HG03469 (cell line): ENCODE measurements around the gene TSPAN9.

Source experiments
- ATAC-seq: cut with Tn5 transposase; IDR thresholded peaks from one replicate; pipeline ENCODE4 v1.9.1; 2021; ENCODE audit warnings: mild to moderate bottlenecking, moderate library complexity, moderate number of reproducible peaks; ENCODE audit not compliant: unreplicated experiment

TSPAN9 gene

DNA sequence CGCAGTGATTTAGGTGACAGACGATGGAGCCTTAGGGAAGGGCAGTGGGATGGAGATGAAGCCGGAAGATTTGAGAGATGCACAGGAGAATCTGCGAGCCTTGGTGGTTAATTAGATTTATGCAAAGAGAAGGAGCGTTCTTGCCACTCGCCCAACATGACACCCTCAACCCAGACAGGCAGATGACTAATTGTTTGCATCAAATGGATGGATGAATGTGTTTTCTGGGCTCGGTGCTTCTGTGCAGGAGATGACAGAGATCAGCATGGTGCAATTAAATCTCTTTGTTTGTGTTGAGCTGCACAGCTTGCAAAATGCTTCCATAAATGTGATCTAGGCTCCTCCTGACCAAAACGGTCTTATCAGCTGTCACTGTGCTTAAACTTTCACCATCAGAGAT lies 211.5 kb downstream of the TSPAN9 start:
- ATAC-seq: no peak

DNA sequence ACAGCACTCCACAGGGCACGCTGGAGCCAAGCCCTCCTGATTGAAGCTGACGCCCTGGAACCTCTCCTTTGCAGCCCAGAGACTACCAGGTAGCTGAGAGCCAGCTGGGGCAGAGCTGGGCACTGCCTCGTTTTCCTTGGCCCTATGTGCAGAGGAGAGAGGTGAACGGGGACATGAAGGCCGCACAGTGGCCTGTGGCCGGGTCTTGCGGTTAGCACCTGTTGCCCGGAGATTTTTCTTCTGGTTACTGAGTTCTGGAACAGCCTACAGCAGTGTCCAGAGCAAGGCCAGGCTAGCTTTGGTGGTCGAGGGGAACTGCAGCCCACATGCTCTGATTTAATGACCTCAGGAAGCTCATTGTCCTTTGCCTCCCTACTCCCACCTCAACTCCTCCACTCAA lies 212.5 kb downstream of the TSPAN9 start:
- no peak for ATAC-seq

DNA sequence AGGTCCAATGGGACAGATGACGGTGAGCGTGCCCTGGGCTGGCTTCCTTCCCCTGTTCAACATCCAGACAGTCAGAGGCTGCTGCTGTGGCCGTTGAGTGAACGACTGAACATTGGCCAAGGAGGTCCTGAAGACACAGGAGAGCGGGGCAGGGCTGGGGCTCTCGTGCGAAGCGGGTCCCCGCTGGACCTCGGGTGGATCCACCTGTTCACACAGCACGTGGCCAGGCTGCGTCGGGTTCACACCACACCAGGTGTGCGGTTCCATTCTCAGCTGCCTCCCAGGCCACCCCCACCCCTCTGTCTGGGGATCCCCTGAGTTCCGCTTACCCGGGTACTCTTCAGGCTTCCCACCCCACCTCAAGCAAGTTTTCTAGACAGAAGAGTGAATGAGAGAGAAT lies 214.8 kb downstream of the TSPAN9 start:
- ATAC-seq: no peak

DNA sequence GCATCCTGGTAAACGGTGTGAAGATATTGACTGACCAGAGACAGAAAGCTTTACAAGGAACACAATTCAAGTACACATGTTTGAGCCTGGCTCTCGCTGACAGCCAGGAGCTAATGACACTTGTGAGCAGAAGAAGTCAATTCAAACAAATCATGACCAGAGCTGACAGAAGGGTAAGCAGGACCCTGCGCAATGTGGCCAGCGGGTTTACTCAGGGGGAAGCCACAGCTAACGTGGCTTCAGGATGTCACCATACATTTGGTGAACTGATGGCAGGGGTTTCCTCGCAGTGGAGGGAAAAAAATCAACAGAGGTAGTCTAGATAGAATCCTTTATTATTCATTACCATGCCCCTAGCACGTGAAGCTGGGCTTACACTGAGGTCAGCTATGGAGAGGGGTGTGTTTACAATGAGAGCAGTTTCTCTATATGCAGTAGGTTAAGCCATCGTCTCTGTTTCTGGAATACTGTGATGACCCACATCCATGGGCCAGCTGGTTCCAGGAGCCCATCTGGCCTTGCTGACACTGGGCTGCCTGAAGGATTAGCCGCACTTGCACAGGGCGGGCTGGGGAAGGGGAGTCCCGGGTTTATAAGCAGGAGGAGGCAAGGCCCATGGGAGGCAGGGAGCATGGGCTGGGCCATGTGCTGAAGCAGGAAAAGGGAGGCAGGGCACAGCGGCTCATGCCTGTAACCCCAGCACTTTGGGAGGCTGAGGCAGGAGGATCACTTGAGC lies 215.7 kb downstream of the TSPAN9 start:
- ATAC-seq: no peak

DNA sequence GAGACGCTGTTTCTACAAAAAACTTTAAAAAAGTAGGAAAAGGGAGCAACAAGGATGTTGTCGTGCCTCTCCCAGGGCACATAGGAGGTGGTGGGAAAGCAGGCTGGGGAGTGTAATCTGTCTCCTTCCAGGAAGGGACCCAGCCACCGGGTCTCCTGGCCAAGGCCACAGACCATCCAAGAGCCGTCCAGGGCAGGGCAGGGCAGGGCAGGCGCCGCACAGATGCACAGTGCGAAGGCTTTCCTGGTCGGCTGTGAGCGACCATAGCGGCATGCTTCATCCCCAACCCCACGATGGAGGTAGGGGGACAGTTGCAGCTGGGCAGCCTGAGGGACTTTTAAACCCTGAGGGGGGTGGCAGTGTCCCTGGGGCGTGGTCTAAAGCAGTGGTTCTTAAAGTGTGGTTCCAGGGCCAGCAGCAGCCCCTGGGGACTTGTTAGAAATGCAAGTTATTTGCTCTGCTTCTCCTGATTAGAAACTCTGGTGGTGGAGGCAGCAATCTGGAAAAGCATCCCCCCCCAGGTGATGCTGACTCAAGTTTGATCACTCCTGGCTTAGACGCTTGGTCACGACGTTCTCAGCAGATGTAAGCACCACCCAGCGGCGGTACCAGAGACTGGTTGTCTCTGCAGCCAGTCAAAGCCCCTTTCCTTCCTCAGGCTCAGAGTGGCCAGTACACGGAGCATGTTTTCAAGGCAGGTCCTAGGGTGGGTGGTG lies 216.4 kb downstream of the TSPAN9 start:
- no peak for ATAC-seq

DNA sequence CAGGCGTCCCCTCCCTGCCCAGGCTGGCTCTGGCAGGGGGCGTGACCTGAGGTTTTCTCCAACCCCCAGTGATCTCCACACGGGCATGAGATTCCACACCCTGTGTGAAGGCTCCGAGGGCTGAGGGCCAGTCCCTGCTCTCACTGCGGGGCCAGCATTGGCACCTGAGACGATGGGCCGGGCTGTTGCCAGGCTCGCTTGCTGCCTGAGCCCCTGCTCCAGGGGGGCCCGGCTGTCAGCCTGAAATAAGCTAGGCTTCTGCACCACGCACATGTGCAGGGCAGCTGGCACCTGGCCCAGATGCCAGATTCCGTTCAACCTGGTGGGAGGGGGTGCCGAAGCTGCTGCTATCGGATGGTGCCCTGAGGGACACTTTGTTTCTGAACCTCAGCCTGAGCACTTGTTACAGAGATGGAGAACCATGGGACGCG lies 217.3 kb downstream of the TSPAN9 start:
- ATAC-seq: no peak

DNA sequence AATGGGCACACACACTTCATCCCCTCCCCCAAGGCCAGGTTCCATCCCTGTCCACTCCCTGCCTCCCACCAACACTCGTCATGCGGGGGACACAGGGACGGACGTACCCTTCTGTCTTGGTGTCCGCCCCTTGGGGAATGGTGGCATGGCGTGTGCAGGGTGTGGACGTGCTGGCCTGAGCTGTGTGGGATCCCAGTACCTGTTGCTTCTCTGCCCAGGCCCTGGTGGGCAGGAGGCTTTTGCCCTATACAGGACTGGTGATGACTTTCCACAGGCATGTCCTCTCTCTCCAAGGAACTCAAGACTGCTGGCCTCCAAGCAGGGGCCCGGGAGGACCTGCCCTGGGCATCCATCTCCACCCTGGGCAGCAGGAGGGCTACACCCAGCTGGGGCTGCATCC lies 218.0 kb downstream of the TSPAN9 start:
- ATAC-seq: no peak

DNA sequence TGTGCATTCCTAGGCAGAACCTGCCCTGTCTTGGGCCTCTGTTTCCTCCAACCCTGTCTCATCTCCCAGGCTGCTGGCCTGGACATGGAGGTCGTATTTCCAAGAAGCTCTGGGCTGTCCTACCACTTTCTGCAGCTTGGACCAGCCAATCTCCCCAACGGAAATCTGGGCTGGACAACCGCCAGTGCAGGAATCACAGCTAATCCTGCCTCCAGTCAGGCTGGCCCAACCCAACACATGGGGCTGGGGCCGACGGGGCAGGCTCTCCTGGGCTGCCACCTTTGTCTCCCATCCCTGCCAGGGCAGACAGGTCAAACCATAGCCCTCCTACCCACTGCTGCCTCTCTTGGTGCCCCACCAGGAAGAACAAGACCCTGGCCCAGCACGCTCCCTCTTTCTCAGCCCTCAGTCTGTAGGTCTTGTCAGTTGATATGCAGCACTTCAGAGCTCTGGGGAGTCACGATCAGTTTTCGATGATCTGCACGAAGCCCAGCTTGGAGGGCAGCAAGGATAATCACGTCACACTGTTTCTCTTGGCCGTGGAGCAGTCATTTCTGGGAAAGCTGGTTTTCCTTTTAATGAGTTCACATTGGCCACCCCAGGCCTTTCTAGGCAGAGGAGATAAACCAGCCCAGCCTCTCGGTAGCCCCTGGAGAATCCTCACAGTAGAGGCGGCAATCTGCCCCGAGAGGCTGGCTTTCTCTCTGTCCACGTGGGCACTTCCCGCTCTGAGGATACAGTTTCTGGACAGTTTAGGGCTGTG lies 218.6 kb downstream of the TSPAN9 start:
- no peak for ATAC-seq

DNA sequence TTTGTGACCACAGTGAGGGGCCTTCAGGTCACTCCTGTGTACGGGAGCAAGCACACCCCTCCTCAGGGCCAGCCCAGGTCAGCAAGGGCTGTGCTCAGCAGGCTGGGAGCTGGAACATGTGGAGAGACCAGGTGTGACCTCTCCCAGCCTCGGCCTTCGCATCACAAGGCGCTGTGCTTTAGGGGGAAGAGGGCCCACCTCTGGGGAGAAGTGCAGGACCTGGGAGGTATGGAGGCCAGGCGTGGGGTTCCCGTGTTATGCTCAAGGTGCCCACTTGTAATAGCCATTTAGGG lies 219.2 kb downstream of the TSPAN9 start:
- ATAC-seq: no peak

DNA sequence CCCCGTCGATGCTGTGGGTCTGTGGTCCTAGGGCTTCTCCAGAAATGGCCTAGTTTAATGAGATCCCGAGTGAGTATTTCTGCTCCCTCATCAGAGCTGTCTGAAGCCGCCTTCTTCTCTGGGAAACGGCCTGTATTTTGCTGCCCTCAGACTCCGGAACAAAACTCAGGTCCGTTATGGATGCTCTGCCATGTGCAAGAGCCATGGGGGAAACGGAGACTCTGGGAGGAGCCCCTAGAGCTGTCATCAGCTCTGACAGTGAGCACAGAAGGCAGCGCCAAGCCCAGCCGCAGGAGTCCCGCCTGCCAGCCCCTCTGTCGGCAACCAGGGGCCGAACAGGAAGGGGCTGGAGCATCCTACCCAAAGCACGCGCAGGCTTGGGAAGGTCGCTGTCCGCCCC lies 221.4 kb downstream of the TSPAN9 start:
- no peak for ATAC-seq

DNA sequence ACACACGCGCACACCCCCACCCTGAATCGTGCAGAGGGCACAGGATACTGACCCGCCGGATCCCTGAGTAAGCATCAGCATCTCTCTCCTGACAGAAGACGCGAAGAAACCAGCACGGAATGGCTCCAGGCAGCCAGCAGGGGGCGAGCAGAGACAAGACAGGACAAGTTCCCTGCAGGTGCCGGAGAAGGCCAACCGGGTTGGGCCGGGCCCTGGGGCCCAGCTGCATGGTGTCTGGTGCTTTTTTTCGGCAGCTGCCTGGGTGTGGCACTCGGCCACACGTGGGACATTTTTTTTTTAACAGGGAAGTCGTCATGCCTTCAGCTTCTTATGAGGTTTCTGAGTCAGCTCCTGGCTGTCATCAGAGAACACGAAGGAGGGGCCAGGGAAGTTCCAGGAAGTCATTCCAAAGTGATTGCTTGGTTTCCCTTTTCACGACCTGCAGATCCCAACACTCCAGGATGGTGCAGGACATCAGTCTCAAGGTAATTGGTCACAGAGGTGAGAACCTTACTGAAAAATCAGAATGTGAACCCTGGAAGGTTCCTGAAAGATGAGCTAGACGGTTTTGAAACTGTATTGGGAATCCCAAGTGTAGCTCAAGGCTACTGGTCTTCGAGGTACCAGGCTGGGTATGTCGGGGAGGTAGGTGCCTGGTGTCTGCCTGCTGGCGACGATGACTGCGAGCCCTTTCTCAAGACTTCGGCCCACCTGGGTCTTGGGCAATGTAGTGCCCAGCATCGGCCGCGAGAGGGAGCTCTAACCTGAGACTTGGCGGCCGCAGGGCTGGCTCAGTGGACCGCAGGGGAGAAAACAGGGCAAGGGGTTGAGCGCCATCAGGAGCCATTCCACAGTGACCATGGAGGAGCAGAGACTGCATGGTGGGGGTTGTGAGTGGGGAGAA lies 223.0 kb downstream of the TSPAN9 start:
- no peak for ATAC-seq

DNA sequence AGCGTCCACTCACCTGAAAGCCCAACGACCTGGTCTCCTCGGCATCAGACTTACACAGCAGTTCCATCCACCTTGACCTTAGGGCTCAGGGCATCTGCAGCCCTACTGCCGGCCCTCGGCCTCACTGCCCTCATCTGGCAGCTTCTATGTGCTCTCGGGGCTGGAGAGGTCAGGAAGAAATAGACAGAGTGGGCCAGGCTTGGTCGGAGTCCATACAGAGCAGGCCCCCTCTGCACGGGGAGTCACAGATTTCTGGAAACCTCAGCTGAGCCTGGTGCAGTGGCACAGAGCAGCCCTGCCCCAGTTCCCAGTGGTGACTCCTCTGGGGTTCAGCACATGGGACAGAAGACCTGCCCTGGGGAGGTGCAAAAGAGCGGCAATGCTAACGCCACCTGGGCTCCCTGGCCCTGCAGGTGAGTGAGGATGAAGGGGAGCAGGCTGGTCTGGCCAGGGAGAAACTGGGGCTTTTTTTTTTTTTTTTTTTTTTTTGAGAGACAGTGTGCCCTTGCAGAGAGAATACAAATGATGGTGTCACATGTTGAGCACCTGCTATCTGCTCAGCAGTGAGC lies 223.7 kb downstream of the TSPAN9 start:
- ATAC-seq: no peak

DNA sequence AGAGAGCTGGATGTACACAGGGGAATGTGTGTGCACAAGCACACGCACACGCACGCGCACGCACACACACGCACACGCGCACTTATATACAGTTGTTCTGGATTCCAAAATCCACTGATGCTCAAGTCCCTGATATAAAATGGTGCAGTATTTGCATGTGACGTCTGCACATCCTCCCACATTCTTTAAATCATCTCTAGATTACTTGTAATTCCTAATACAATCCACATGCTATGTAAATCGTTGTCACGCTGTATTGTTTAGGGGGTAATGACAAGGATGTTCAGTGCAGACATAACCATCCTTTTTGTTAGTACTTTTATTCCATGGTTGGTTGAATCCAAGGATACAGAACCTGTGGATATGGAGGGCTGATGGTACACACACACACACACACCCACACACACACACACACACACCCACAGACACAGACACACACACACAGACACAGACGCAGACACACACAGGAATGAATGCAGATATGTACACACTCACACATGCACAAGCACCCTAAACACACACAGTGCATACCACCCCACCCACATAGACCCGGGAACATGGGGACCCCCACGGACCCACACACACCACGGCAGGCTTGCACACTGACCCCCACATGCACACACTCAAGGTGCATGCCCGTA lies 225.3 kb downstream of the TSPAN9 start:
- ATAC-seq: no peak

DNA sequence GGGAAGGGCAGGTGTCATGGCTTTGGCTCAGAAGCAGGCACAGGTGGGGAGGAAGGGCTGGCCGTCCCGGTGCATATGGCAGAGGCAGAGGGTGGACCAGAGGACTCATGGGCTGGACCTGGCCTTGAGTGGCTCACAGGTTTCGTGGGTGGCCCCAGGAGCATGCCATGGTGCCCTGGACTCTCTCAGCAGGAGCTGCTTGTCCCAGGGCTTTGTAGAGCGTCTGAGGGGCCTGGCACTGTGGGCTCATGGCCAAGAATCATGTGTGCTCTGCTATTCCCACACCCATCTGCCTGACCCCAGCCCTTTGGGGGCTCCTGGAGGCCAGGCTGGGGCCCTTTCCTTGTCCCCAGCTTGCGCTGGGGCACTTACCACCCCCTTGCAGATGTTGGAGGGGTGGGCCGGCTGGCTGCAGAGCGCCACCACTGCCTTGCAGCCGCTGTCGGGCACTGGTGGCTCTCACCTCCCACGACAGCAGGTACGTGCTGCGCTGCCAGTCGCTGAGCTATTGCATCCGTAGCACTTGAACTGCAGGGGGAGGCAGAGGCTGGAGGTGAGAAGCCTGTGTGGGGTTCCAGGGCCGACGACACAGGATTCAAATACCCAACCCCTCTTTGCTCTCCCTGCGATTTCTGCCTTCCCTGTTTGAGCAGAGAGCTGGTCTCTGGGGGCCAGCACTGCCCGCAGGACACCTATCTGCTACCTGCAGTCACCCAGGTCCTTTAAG lies 226.4 kb downstream of the TSPAN9 start:
- ATAC-seq: no peak

DNA sequence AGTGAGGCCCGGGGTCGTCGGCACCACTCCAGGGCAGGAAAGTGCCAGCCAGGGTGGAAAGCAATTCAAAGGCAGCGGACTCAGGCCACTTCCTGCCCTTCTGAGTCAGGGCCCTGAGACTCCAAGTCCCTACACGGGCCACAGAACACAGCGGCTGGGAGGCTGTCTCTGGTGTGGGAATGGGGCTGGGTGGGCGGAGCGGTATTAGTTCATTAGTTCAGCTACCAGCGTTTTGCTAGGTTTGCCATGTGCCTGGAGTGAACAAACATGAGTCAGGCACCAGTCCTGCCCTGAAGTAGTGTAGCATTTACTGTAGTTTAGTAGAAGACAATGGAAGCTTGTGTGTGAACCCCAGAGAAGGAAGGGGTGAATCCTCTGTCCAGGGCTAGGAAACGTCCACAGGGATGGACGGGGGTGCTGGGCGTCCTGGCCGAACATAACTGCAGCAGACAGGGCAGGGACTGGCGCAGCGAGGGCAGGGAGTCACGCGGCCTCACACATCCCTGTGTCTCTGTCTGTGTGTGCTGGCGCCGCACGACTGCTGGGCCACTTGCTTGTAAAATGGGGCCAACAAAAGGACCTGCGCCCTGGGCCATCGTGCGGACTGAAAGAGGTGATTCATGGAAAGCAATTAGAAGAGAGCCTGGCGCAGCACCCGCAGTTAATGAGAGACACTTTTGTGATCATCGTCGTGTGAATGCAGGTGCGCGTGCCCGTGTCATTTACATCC lies 227.4 kb downstream of the TSPAN9 start:
- ATAC-seq: no peak

DNA sequence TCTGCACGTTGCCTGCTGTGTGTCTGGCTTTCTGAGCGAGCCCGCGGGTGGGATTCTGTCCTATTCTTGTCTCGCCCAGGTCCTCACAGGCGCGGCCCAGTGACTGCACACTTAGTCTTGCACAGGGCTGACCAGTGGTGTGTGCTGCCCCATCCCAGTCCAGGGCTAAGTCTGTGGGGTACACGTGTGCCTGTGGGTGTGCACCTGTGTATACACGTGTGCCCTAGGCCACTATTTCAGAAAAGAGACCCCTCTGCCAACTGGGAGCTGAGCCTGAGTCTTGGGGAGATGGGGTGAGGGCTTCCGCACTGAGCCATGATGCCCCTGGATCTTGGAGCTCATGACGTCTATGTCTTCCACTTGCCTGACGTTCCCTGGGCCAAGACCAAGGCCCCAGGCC lies 228.3 kb downstream of the TSPAN9 start:
- no peak for ATAC-seq

DNA sequence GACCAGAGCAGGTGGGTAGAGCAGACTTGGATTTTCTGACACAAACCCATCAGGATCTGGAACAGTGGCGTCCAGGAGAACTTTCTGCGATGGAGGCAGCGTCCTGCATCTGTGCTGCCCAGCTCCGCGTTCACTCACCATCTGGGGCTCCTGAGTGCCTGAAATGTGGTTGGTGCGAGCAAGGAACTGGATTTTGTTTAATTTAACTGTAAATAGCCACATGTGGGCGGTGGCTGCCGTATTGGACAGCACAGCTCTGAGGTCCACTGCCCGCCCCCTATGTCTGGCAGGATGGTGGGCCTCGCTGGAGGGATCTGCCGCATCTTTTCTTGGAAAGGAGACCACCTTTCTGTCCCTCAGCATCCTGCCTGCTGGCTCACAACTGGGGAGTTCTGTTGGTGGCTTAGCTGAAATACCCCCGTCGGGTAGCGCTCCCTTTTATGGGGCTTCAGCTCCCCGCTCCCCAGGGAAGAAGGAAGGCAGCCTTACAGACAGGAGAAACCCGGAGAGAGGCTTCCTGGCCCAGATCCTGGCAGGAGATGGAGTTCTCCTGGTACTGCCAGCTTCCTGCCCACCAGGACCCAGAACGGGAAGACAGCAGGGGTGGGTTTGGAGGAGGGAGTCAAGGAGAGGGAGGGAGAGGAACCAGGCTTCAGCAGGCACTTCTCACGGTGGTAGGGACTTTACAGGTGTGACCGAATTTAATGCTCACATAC lies 228.9 kb downstream of the TSPAN9 start:
- no peak for ATAC-seq

DNA sequence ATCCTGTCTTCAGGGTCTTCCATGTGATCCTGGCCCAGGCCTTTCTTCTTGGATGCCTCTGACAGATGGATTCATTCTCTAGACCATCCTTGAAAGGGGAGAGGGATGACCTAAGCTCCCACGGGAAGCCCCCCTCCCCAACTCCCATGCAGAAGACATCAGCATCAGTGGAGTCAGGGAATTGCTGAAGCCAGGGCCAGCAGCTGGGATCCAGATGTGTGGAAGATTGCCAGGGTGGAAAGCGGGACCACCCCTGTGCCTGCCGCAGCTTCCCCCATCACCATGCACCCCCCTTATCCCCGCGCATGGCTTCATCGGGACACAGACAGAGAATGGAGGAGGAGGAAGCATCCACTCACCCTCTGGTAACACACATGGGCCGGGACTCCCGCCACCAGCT lies 230.2 kb downstream of the TSPAN9 start:
- ATAC-seq: no peak
